GM18951 (cell line): Measurements from ENCODE around the gene SSH3.

Experiments used
- POLR2A ChIP-seq: IDR thresholded peaks from 4 replicates; pipeline ENCODE4 v1.6.1; 2011; ENCODE audit warnings: mild to moderate bottlenecking; ENCODE audit not compliant: insufficient read length, insufficient read depth; ENCODE audit errors: extremely low read depth
- in situ Hi-C: fragments of 300-500 bp; cut with MboI; formaldehyde crosslinking; loops from one replicate; pipeline ENCODE4 v1.12.0; 2022; ENCODE audit warnings: low sequenced_read_pairs, mixed read lengths, inconsistent platforms; ENCODE audit not compliant: unreplicated experiment

SSH3 gene

DNA sequence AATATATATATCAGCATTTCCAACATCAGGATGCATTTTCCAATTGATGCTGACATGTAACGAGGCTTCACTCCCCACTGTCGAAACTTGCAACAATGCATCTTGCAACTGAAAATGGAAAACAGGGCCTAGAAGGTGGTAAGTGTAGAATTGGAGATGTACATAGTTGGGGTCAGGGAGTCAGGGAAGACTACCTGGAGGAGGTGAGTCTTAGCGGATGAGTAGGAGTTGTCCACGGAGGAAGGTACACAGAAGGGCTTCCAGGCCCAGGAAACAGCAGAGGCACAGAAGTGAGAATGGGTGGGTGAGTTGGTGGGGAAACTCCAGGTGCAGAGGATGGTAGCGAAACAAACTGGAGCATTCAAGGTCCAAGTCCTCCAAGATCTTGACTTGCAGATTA lies 39.1 kb upstream of the SSH3 start:
- no peak for TF ChIP-seq POLR2A
- in situ Hi-C loops = loop anchor here (5.0 to 10.0 kb wide), 2 partner anchors 53 to 121 kb away; no protein-coding TSS in a partner anchor

GRCh38 chr11:67264877-67265632 lies 38.3 kb upstream of the SSH3 start:
- in situ Hi-C loops = loop anchor here (5.0 to 10.0 kb wide), 2 partner anchors 52 to 120 kb away; no protein-coding TSS in a partner anchor
- no peak for TF ChIP-seq POLR2A

GRCh38 chr11:67265633-67266448 lies 37.5 kb upstream of the SSH3 start:
- TF ChIP-seq POLR2A = no peak
- in situ Hi-C loops = loop anchor here (10.0 kb wide), 1 partner anchor 119 kb away; no protein-coding TSS in a partner anchor

DNA sequence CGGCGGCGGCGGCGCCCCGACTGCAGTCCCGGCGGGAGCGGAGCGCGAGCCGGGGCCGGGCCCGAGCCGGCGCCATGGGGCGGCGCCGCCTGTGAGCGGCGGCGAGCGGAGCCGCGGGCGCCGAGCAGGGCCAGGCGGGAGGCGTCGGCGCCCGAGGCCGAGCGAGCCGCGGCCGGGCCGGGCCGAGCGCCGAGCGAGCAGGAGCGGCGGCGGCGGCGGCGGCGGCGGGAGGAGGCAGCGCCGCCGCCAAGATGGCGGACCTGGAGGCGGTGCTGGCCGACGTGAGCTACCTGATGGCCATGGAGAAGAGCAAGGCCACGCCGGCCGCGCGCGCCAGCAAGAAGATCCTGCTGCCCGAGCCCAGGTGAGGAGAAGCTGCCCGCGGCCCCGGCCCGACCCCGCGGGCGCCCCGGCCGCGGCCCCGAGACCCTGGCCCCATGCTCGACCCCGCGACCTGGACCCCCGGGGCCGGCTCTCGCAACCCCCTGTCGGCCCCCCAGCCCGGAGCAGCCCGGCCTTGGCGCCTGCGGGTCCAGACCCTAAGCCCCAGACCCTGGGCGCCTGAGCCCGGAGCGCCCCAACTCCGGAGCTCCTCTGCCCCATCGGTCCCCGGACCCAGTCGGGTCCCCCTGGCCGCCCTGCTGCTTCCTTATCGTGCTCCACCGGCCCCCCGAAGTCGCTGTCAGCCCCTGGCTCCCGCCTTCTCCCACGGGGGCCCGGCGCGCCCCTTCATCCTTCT lies 36.7 kb upstream of the SSH3 start, which contains the start of gene GRK2:
Gene GRK2, plus strand, starts transcription at position 25 of the 739 bp plus-strand sequence. Its CDS starts 227 bp downstream, at position 252.
- in situ Hi-C loops = loop anchor here (10.0 kb wide), 1 partner anchor 118 kb away; no protein-coding TSS in a partner anchor
- TF ChIP-seq POLR2A = peak; percentile 32

DNA sequence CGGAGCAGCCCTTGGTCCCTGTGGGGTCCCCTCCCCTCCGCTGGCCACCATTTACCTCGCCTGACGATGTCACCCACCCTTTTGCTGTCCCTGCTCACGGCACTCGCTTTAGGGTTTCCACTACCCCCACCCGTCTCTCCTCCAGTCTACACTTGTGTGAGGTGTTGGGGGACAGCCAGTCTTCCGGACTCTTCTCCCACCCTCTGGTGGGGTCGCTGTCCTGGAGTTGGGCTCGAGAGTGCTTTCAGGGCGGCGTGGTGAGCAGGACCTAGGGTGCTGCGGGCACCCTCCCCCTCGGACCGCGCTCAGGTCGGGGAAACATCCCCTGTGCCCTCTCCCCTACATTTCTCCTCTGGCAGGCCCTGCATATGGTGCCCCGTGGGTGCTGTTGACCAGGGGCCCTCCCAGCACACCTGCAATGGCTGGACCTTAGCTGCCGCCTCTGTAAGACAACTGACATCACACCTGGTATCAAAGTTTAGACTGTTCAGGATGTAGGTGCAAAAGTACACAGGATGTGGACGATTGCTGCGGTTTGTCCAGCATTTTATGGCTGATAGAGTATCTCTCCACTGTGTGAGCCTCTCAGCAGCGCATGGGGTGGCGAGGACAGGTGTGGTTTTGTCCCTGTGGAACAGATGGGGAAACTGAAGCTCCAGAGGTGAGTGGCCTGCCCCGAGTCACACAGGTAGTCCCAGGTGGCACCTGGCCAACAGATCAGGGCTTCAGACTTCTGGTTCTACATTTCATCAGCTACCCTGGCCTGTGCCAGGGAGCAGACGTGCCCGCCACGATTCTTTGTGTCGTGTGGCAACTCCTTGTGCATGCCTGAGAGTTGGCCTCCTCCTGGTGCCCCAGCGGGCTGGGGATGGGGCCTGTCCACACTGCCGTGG lies 35.9 kb upstream of the SSH3 start:
- TF ChIP-seq POLR2A = peak; percentile 47
- in situ Hi-C loops = loop anchor here (10.0 kb wide), 1 partner anchor 117 kb away; no protein-coding TSS in a partner anchor

- TF ChIP-seq POLR2A = peak; percentile 62
- in situ Hi-C loops = loop anchor here (10.0 kb wide), 1 partner anchor 116 kb away; no protein-coding TSS in a partner anchor
These were observed 35.0 kb upstream of the SSH3 start for GRCh38 chr11:67268081-67268961.

DNA sequence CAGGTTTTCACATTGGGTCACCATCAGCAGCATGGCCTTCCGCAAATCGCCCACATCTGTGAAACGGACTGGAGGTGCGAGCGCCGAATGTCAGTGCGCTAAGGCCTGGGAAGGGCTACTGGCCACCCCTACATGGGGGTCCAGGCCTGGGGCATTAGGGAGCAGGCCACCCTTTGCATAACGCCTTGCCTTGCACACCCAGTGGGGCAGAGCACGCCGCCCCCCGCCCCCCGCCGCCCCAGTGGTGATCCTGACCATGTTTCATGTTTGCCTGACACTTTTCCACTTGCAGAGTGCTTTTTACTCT lies 34.4 kb upstream of the SSH3 start:
- in situ Hi-C loops = loop anchor here (10.0 kb wide), 1 partner anchor 116 kb away; no protein-coding TSS in a partner anchor
- no peak for TF ChIP-seq POLR2A

DNA sequence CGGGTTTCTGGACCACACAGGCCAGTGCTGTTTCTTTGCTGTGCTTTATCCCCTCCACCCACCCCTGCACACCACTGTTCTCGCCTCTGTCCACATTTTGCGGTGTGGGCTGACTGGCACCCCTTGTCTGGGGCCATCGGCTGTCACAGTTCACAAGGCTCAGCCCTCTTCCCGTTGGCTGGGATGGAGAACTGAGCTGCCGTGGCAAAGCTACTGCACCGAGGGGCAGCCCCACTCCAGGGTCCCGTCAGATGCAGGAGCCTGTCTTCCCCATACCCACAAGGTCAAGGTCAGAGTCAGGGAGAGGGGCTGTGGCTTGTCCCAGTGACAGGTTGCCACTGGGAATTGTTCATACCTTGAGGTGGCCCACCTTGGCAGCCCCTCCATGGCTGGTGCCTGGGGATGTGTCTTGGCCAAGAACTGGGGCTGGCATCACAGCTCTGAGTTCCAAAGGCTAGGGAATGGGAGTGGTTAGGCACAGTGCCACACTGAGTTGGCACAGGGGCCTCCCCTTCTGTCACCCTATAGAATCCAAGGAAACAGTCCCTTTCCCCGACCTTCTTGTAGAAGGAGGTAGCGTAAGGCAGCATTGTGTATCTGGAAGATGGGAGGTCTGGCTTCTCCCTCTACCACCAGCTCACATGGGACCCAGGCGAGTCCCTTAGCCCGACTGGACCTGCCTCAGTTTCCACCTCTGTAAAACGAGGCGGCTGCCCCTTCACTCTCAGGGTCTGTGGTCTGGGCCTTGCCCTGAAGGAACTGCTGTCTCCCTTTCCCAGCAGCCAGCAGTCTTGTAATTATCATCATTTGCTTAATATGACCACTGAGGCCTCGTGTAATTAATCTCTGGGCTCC lies 33.7 kb upstream of the SSH3 start:
- TF ChIP-seq POLR2A = no peak
- in situ Hi-C loops = loop anchor here (10.0 kb wide), 1 partner anchor 115 kb away; no protein-coding TSS in a partner anchor

DNA sequence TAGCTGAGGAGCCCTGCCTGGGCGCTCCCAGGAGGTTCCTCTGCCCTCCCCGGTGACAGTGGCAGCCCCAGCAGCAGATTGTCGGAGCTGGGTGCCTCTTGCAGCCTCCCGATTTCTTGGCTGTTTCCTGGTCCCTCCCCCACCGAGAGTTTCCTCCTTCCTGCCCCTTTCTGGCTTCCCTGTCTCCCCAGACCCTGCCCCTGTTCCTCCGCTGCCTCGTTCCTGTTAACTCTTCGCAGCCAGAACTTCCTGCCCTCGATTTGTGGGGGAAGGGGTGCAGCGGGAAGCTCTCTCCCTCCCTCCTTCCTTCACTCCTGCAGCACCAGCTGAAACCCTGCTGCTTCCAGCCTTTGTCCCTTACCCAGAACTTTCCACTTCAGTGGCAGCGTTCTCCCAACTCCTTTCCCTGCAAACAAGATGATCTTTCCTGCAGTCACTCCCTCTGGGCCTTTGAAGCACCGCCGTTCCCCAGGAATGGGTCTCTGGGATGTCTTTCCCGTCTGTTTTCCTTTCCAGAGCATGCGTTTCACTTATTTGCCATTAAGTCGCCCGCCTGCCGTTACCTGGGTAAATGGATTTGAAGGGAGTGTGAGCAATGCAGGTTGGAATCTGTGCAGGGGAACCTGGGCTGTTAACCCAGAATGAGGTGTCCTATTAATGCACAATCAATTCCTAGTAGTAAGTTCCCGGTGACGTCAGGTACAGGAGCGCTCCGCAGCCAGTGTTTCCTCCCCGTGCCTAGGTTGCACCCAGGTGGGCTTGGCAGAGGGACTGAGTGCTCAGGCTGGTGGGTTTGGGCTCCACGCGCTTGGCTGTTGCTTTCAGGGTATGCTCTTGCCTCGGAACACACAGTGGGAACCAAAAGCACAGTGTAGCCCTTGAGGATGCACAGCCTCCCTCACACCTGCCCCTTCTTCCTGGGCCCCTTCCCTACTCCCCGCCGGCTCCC lies 32.8 kb upstream of the SSH3 start:
- in situ Hi-C loops = no loop called here

GRCh38 chr11:67271205-67271540 lies 32.2 kb upstream of the SSH3 start:
- in situ Hi-C loops = no loop called here
- TF ChIP-seq POLR2A = no peak

More for the DNA sequence above, 32.8 kb upstream of the SSH3 start:
- peak; percentile 24 for TF ChIP-seq POLR2A
